Vagina (tissue), 2 donors: ENCODE data around the gene CCSER2. TPM values are rescaled to one million over a fixed set of nuclear protein-coding genes. Genes with fewer than 3 reads are reported as not detected.

ENCODE experiments used
- DNase-seq, 2 donors: peaks; one replicate each; pipeline ENCODE4 v3.0.0-alpha.2; 2017; ENCODE audit errors: extremely low spot score in 2 of 2
- H3K27ac ChIP-seq: fragments of 200-600 bp; sonication (generic); one replicate; pipeline ENCODE4 v1.5.1; 2019
- H3K27me3 ChIP-seq: fragments of 200-600 bp; sonication (generic); one replicate; pipeline ENCODE4 v1.5.1; 2019
- H3K36me3 ChIP-seq, 2 donors: fragments of 200-600 bp; sonication (generic); one replicate each; pipeline ENCODE4 v1.5.1; 2017 to 2019
- H3K4me1 ChIP-seq: fragments of 200-600 bp; sonication (generic); one replicate; pipeline ENCODE4 v1.5.1; 2019
- H3K4me3 ChIP-seq, 2 donors: fragments of 200-600 bp; sonication (generic); 1 replicate in 1 of 2; 2 replicates in 1 of 2; pipeline ENCODE4 v1.5.1; 2016 to 2019
- H3K9me3 ChIP-seq: fragments of 200-600 bp; sonication (generic); one replicate; pipeline ENCODE4 v1.5.1; 2019
- POLR2A ChIP-seq, 2 donors: fragments of 450-650 bp; IDR thresholded peaks; one replicate each; pipeline ENCODE4 v1.6.1; 2017; ENCODE audit warnings: antibody characterized with exemption in 2 of 2, mild to moderate bottlenecking in 2 of 2, moderate library complexity in 2 of 2
- POLR2AphosphoS5 ChIP-seq, 2 donors: sonication (generic); formaldehyde crosslinking; IDR thresholded peaks; one replicate each; pipeline ENCODE4 v1.9.0; 2017; ENCODE audit warnings: antibody characterized with exemption in 2 of 2, mild to moderate bottlenecking in 2 of 2, low read depth in 1 of 2; ENCODE audit not compliant: insufficient read depth in 1 of 2
- intact Hi-C: fragments of 100-400 bp; cut with DNase I; formaldehyde crosslinking; loops from one replicate; pipeline ENCODE4 v1.15.1; 2023
- total RNA-seq: library from RNA; depleted of rRNA; stranded (reverse); fragments of >200 nt; gene quantifications from one replicate; pipeline ENCODE4 v1.2.3, GENCODE V29; 2016
- TF ChIP-seq, protein P1 (sequence below), 3 experiments: fragments of 450-650 bp in 2 of 3; fragments of 200-600 bp in 1 of 3; sonication (generic) in 1 of 3; IDR thresholded peaks; one replicate each; pipeline ENCODE4 v1.5.1; 2017 to 2019; ENCODE audit warnings: antibody characterized with exemption in 3 of 3, mild to moderate bottlenecking in 2 of 3, moderate library complexity in 2 of 3

CCSER2 gene
- total RNA-seq, 1 donor from 2014 or later: 62.1 TPM

DNA sequence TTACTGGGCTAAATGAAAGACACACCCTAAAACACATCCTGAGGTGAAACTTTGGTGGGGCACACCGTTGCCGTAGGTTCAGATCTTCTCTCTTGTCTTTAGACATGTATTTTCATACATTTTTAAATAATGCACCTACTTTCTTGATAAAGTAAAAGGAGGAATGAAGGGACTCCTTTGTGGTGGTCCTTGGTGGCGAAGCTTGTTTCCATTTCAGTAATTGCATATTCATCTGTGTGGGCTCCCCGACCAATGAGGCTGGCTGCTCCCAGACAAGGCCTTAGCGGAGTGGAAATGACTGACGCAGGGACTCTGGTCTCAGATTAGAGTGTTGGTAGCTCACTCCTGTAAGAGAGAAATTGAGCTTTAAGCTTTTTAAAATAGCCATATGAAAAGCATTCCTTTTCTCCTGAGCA is 815 bp downstream of the CCSER2 start:
- no peak for DNase-seq
- Histone ChIP-seq H3K27me3 (no peaks in the 10 kb centered on the region), H3K36me3 (no peaks in the 10 kb centered on the region), H3K9me3 (no peaks in the 10 kb centered on the region), H3K4me3 (peak overlapping the region; percentile 81), H3K4me1 (peaks cover 31% of the 10 kb centered on the region), H3K27ac (peak overlapping the region; percentile 95)
- intact Hi-C loops: no loop called here
- TF ChIP-seq, protein P1, sequence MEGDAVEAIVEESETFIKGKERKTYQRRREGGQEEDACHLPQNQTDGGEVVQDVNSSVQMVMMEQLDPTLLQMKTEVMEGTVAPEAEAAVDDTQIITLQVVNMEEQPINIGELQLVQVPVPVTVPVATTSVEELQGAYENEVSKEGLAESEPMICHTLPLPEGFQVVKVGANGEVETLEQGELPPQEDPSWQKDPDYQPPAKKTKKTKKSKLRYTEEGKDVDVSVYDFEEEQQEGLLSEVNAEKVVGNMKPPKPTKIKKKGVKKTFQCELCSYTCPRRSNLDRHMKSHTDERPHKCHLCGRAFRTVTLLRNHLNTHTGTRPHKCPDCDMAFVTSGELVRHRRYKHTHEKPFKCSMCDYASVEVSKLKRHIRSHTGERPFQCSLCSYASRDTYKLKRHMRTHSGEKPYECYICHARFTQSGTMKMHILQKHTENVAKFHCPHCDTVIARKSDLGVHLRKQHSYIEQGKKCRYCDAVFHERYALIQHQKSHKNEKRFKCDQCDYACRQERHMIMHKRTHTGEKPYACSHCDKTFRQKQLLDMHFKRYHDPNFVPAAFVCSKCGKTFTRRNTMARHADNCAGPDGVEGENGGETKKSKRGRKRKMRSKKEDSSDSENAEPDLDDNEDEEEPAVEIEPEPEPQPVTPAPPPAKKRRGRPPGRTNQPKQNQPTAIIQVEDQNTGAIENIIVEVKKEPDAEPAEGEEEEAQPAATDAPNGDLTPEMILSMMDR (IDR thresholded peaks at IDR 0.05): no peak
- TF ChIP-seq POLR2AphosphoS5 (IDR thresholded peaks at IDR 0.05; ENCODE audit: insufficient read depth in 1 of 2, low read depth in 1 of 2) (no peak), POLR2A (IDR thresholded peaks at IDR 0.05) (no peak)

GRCh38 chr10:84329986-84330651 is 1.7 kb downstream of the CCSER2 start:
- Histone ChIP-seq H3K9me3 (no peaks in the 10 kb centered on the region), H3K27me3 (no peaks in the 10 kb centered on the region), H3K4me1 (peaks cover 40% of the 10 kb centered on the region), H3K27ac (peak overlapping the region; percentile 95), H3K36me3 (no peaks in the 10 kb centered on the region), H3K4me3 (peak overlapping the region in 1 of 2 donors; percentile 81)
- no peak for DNase-seq
- TF ChIP-seq POLR2AphosphoS5 (IDR thresholded peaks at IDR 0.05; ENCODE audit: insufficient read depth in 1 of 2, low read depth in 1 of 2): no peak
- intact Hi-C loops: no loop called here

GRCh38 chr10:84331091-84331490 is 2.7 kb downstream of the CCSER2 start:
- peaks cover 50% of the 10 kb centered on the region for H3K4me1 ChIP-seq

GRCh38 chr10:84333864-84334451 is 5.6 kb downstream of the CCSER2 start:
- Histone ChIP-seq H3K27ac (no peak overlapping the region), H3K36me3 (no peaks in the 10 kb centered on the region), H3K9me3 (no peaks in the 10 kb centered on the region), H3K27me3 (no peaks in the 10 kb centered on the region), H3K4me3 (no peak overlapping the region), H3K4me1 (peaks cover 73% of the 10 kb centered on the region)
- TF ChIP-seq POLR2AphosphoS5 (IDR thresholded peaks at IDR 0.05; ENCODE audit: insufficient read depth in 1 of 2, low read depth in 1 of 2) (no peak), POLR2A (IDR thresholded peaks at IDR 0.05) (no peak)
- TF ChIP-seq, protein P1 (IDR thresholded peaks at IDR 0.05): no peak
- no peak for DNase-seq
- intact Hi-C loops: no loop called here

More at GRCh38 chr10:84331091-84331490, 2.7 kb downstream of the CCSER2 start:
- Histone ChIP-seq H3K9me3 (no peaks in the 10 kb centered on the region), H3K27ac (no peak overlapping the region), H3K27me3 (no peaks in the 10 kb centered on the region), H3K4me3 (no peak overlapping the region), H3K36me3 (no peaks in the 10 kb centered on the region)
- DNase-seq: no peak
- intact Hi-C loops: no loop called here
- TF ChIP-seq POLR2AphosphoS5 (IDR thresholded peaks at IDR 0.05; ENCODE audit: insufficient read depth in 1 of 2, low read depth in 1 of 2) (no peak), POLR2A (IDR thresholded peaks at IDR 0.05) (no peak)
- TF ChIP-seq, protein P1 (IDR thresholded peaks at IDR 0.05): no peak

- H3K9me3 ChIP-seq: no peaks in the 10 kb centered on the region
- H3K4me1 ChIP-seq: peaks cover 72% of the 10 kb centered on the region
- intact Hi-C loops: no loop called here
- TF ChIP-seq POLR2A (IDR thresholded peaks at IDR 0.05) (no peak), POLR2AphosphoS5 (IDR thresholded peaks at IDR 0.05; ENCODE audit: insufficient read depth in 1 of 2, low read depth in 1 of 2) (no peak)
- TF ChIP-seq, protein P1 (IDR thresholded peaks at IDR 0.05): no peak
- no peaks in the 10 kb centered on the region for H3K27me3 ChIP-seq
- no peak for DNase-seq
- H3K4me3 ChIP-seq: no peak overlapping the region
- no peaks in the 10 kb centered on the region for H3K36me3 ChIP-seq
- H3K27ac ChIP-seq: no peak overlapping the region
Measured at GRCh38 chr10:84334811-84335210, 6.4 kb downstream of the CCSER2 start.
